Activated naive CD4-positive, alpha-beta T cell treated with anti-CD3 and anti-CD28 coated beads, Interleukin-2, amount 10 ng/mL, durations not matched to agents 7 days and 5 days (primary cell): ENCODE measurements around the gene GCH1.
A peak's percentile ranks its signal among the peaks of the same experiment; 100 is the strongest.
"Not testable (repeated sequence)": the region's sequence is repeated elsewhere in the genome, so short reads cannot be mapped to it uniquely, and the experiment has no call there.

Source experiments
- CTCF ChIA-PET: fragments of 350-600 bp; sonication (Branson Sonifier 250); formaldehyde crosslinking; loops from one replicate; lab custom pipeline; 2021; ENCODE audit warnings: antibody characterized with exemption; lab: Charles Lee
- DNase-seq: peaks from one replicate; pipeline ENCODE4 v3.0.0-alpha.2; 2020
- H3K27ac Mint-ChIP-seq: one replicate; pipeline ENCODE4 v1.8.0; 2021; ENCODE audit warnings: mild to moderate bottlenecking, moderate library complexity, mixed read lengths
- H3K27me3 Mint-ChIP-seq: one replicate; pipeline ENCODE4 v1.8.0; 2021; ENCODE audit warnings: mild to moderate bottlenecking, mixed read lengths
- H3K36me3 Mint-ChIP-seq: one replicate; pipeline ENCODE4 v1.8.0; 2021; ENCODE audit warnings: mixed read lengths
- H3K4me1 Mint-ChIP-seq: one replicate; pipeline ENCODE4 v1.8.0; 2021; ENCODE audit warnings: mixed read lengths
- H3K4me3 Mint-ChIP-seq: one replicate; pipeline ENCODE4 v1.8.0; 2021; ENCODE audit warnings: mild to moderate bottlenecking, moderate library complexity, mixed read lengths
- H3K9me3 Mint-ChIP-seq: one replicate; pipeline ENCODE4 v1.8.0; 2021; ENCODE audit warnings: mixed read lengths

GCH1 gene

DNA sequence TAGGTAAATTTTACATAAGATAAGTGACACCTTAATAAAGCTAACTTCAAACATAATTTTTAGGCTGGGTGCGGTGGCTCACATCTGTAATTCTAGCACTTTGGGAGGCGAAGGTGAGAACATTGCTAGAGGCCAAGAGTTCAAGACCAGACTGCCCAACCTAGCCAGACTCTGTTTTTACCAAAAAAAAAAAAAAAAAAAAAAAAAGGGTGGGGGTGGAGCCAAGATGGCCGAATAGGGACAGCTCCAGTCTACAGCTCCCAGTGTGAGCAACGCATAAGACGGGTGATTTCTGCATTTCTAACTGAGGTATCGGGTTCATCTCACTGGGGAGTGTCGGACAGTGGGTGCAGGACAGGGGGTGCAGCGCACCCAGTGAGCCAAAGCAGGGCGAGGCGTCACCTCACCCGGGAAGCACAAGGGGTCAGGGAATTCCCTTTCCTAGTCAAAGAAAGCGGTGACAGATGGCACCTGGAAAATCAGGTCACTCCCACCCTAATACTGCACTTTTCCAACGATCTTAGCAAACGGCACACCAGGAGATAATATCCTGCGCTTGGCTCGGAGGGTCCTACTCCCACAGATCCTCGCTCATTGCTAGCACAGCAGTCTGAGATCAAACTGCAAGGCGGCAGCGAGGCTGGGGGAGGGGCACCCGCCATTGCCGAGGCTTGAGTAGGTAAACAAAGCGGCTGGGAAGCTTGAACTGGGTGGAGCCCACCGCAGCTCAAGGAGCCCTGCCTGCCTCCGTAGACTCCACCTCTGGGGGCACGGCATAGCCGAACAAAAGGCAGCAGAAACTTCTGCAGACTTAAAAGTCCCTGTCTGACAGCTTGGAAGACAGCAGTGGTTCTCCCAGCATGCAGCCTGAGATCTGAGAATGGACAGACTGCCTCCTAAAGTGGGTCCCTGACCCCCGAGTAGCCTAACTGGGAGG is 32.2 kb downstream of the GCH1 start:
- DNase-seq, result peak; percentile 61
- Mint-ChIP-seq H3K36me3 (peaks cover 15% of the 10 kb centered on the region), H3K4me1 (peaks cover 29% of the 10 kb centered on the region), H3K27ac (peak overlapping the region; percentile 74), H3K4me3 (peak overlapping the region; percentile 57)
- CTCF ChIA-PET, H3K9me3 Mint-ChIP-seq, H3K27me3 Mint-ChIP-seq: not testable (repeated sequence)

DNA sequence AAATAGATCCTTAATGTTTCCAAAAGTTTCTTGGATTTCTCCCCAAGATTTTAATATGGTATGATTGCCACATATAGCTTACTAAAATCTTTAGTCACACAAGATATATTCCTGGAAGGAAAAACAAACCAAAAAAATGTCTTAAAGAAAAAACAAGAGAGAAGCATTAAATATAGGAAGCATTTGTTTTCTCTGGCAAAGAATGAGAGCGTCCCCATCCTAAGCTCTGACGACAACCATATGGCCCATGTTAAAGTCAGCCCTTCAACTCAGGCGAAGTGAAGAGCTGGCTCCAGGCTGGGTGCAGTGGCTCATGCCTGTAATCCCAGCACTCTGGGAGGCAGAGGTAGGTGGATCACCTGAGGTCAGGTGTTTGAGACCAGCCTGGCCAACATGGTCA is 35.6 kb downstream of the GCH1 start:
- Mint-ChIP-seq H3K27ac (no peak overlapping the region), H3K36me3 (peaks cover 11% of the 10 kb centered on the region), H3K4me3 (no peak overlapping the region), H3K9me3 (no peaks in the 10 kb centered on the region), H3K27me3 (no peaks in the 10 kb centered on the region), H3K4me1 (peaks cover 32% of the 10 kb centered on the region)
- CTCF ChIA-PET, result interaction anchor here (1.1 to 1.6 kb wide), 2 partner anchors 9 to 14 kb away, joined by 3 to 4 read pairs; no protein-coding TSS in a partner anchor
- no peak for DNase-seq

- H3K27ac Mint-ChIP-seq, result no peak overlapping the region
- no peaks in the 10 kb centered on the region for H3K27me3 Mint-ChIP-seq
- no peak for DNase-seq
- H3K4me1 Mint-ChIP-seq, result peaks cover 30% of the 10 kb centered on the region
- CTCF ChIA-PET, result interaction anchor here (1.1 to 1.6 kb wide), 2 partner anchors 9 to 14 kb away, joined by 3 to 4 read pairs; no protein-coding TSS in a partner anchor
- no peak overlapping the region for H3K4me3 Mint-ChIP-seq
- no peaks in the 10 kb centered on the region for H3K9me3 Mint-ChIP-seq
- peaks cover 11% of the 10 kb centered on the region for H3K36me3 Mint-ChIP-seq
Measured at GRCh38 chr14:54866588-54866987, 36.0 kb downstream of the GCH1 start.

DNA sequence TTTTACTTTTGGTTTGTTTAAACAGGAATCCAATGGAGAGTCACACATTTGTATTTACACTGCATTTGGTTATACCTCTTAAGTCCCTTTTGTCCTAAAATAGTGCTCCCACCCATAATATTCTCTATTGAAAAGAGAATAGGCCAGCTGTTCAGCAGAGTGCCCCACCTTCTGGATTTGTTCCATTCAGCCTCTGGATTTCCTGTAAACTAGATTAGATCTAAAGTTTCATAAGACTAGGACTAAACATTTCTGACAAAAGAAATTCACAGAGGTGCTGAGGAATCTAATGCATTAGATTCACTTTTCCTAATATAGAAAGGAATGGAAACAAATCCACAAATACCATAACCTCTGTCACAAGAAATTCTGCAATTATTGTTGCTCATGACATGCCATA is 38.1 kb downstream of the GCH1 start:
- Mint-ChIP-seq H3K4me3 (no peak overlapping the region), H3K9me3 (no peaks in the 10 kb centered on the region), H3K36me3 (peaks cover 15% of the 10 kb centered on the region), H3K27me3 (no peaks in the 10 kb centered on the region), H3K27ac (no peak overlapping the region), H3K4me1 (peaks cover 13% of the 10 kb centered on the region)
- no peak for DNase-seq
- CTCF ChIA-PET, result no interaction called here

DNA sequence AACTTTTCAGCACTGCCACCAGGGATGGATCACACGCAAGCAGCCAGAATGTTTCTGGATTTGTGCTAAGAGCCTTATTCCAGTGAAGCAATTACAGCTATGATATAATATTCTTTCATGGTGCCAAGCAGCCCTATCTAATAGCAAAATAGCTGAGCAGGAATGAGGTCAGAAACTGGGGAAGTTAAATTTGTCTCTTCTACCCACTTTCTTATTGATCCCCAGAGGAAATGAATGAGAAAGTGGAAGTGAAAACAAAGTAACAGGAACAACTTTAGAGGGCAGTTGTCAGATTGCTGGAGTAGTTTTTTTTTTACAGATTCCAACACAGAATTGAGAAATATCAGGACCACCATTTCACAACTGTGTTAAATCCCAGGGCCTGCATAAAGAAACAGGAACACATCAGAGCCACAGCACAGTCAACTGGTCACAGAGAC is 44.8 kb downstream of the GCH1 start:
- H3K36me3 Mint-ChIP-seq, result peaks cover 39% of the 10 kb centered on the region
- CTCF ChIA-PET, result interaction anchor here (1.3 kb wide), 1 partner anchor 9 kb away, joined by 4 read pairs; no protein-coding TSS in a partner anchor
- peak overlapping the region; percentile 42 for H3K27ac Mint-ChIP-seq
- H3K4me1 Mint-ChIP-seq, result peaks cover 32% of the 10 kb centered on the region
- H3K4me3 Mint-ChIP-seq, result no peak overlapping the region
- DNase-seq, result no peak
- H3K27me3 Mint-ChIP-seq, result no peaks in the 10 kb centered on the region
- no peaks in the 10 kb centered on the region for H3K9me3 Mint-ChIP-seq

DNA sequence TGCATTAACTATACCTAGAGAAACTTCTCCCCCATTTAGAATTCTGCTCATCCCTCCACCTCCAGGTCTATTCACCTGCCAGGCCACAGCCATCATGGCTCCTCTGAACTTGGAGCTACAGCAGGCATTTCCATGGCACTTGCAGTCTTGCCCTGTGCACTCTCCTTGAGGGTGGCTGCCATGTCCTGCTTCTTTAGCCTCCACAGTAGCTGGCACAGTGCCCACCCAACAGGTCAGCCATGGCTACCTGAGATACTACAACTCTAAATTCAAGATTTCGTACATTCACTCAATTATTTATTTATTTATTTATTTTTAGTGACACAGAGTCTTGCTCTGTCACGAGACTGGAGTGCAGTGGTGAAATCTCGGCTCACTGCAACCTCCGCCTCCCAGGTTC is 46.5 kb downstream of the GCH1 start:
- Mint-ChIP-seq H3K27me3 (no peaks in the 10 kb centered on the region), H3K36me3 (peaks cover 41% of the 10 kb centered on the region), H3K4me3 (no peak overlapping the region), H3K4me1 (peaks cover 28% of the 10 kb centered on the region), H3K27ac (no peak overlapping the region), H3K9me3 (no peaks in the 10 kb centered on the region)
- CTCF ChIA-PET, result no interaction called here
- DNase-seq, result no peak

DNA sequence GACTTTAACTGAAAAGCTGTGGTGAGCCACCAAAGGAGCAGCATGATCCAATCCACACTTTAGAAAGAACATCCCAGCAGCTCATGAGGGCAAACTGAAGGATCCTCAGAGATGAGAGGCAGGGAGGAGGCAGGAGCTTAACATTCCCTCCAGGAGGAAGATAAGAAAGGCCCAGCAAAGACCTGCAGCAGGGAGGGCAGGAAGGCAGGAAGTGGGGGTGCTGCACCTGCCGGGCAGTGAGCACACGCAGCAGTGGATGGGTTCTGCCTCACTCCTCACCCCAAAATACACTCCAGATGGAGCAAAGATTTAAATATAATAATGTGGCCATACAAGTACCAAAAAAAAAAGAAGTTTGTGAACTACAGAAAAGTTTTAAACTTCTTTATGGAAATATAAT is 48.4 kb downstream of the GCH1 start:
- peaks cover 28% of the 10 kb centered on the region for H3K4me1 Mint-ChIP-seq
- H3K27ac Mint-ChIP-seq, result peak overlapping the region; percentile 33
- H3K9me3 Mint-ChIP-seq, result no peaks in the 10 kb centered on the region
- H3K27me3 Mint-ChIP-seq, result no peaks in the 10 kb centered on the region
- peaks cover 39% of the 10 kb centered on the region for H3K36me3 Mint-ChIP-seq
- no peak overlapping the region for H3K4me3 Mint-ChIP-seq
- CTCF ChIA-PET, result interaction anchor here (1.2 kb wide), 1 partner anchor 48 kb away, joined by 6 read pairs; no protein-coding TSS in a partner anchor
- DNase-seq, result no peak

- no peak for DNase-seq
- Mint-ChIP-seq H3K4me1 (peaks cover 22% of the 10 kb centered on the region), H3K4me3 (no peak overlapping the region), H3K9me3 (no peaks in the 10 kb centered on the region), H3K27me3 (no peaks in the 10 kb centered on the region), H3K36me3 (peaks cover 33% of the 10 kb centered on the region), H3K27ac (no peak overlapping the region)
- CTCF ChIA-PET, result no interaction called here
Measured at GRCh38 chr14:54853339-54853738, 49.3 kb downstream of the GCH1 start.

GRCh38 chr14:54852215-54852614 is 50.4 kb downstream of the GCH1 start:
- CTCF ChIA-PET, result no interaction called here
- H3K27ac Mint-ChIP-seq, result no peak overlapping the region
- H3K27me3 Mint-ChIP-seq, result no peaks in the 10 kb centered on the region
- peaks cover 27% of the 10 kb centered on the region for H3K36me3 Mint-ChIP-seq
- H3K4me3 Mint-ChIP-seq, result no peak overlapping the region
- peaks cover 11% of the 10 kb centered on the region for H3K4me1 Mint-ChIP-seq
- H3K9me3 Mint-ChIP-seq, result no peaks in the 10 kb centered on the region
- no peak for DNase-seq

- Mint-ChIP-seq H3K27me3 (no peaks in the 10 kb centered on the region), H3K27ac (no peak overlapping the region), H3K4me3 (no peak overlapping the region), H3K4me1 (peaks cover under 1% of the 10 kb centered on the region), H3K36me3 (peaks cover 29% of the 10 kb centered on the region), H3K9me3 (no peaks in the 10 kb centered on the region)
- CTCF ChIA-PET, result interaction anchor here (1.0 kb wide), 1 partner anchor 31 kb away, joined by 4 read pairs; no protein-coding TSS in a partner anchor
- DNase-seq, result no peak
Measured at GRCh38 chr14:54848910-54849309, 53.7 kb downstream of the GCH1 start.

DNA sequence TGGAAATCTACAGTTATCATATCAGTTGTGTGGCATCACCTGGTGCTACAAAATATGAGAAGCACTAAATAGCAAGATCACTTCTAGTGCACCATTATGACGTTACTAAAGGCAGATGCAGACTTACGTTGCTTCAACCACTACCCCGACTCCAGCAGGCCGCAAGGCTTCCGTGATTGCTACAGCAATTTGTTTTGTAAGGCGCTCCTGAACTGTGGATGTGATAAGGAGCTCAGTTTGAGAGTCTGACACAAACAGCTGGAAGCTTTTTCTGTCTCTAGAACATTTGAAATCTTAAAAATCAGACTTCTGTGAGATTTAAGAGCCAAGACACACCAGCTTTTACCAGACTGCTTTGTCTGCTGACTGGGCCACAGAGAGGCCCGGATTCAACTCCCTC is 57.0 kb downstream of the GCH1 start:
- Mint-ChIP-seq H3K36me3 (peaks cover 35% of the 10 kb centered on the region), H3K9me3 (no peaks in the 10 kb centered on the region), H3K27me3 (no peaks in the 10 kb centered on the region), H3K27ac (no peak overlapping the region), H3K4me1 (no peaks in the 10 kb centered on the region), H3K4me3 (no peak overlapping the region)
- DNase-seq, result no peak
- CTCF ChIA-PET, result no interaction called here

- H3K27ac Mint-ChIP-seq, result peak overlapping the region; percentile 64
- H3K27me3 Mint-ChIP-seq, result no peaks in the 10 kb centered on the region
- no peak for DNase-seq
- H3K36me3 Mint-ChIP-seq, result peaks cover 41% of the 10 kb centered on the region
- no peaks in the 10 kb centered on the region for H3K9me3 Mint-ChIP-seq
- H3K4me3 Mint-ChIP-seq, result no peak overlapping the region
- H3K4me1 Mint-ChIP-seq, result no peaks in the 10 kb centered on the region
- CTCF ChIA-PET, result interaction anchor here (0.7 kb wide), 1 partner anchor 68 kb away, joined by 3 read pairs; no protein-coding TSS in a partner anchor
Measured at GRCh38 chr14:54844479-54844878, 58.1 kb downstream of the GCH1 start.

DNA sequence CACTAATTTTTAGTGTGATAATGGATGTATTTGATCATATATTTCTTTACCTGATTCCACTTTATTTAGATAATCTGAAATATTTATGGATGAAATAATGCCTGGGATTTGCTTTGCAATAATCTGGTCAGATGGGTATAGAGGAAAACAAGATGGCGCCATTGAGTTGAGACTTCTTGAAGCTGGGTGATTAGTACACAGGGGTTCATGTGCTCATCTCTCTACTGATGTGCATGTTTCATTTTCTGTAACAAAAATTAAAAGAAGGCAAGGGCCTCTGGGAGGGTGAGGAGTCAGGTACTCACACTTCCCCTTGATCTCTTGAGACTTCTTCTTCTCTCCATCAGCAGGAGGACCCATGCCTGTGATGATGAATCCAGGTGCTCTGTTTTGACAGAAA is 61.8 kb downstream of the GCH1 start:
- no peak overlapping the region for H3K4me3 Mint-ChIP-seq
- H3K27ac Mint-ChIP-seq, result no peak overlapping the region
- no peaks in the 10 kb centered on the region for H3K9me3 Mint-ChIP-seq
- DNase-seq, result no peak
- H3K4me1 Mint-ChIP-seq, result no peaks in the 10 kb centered on the region
- no peaks in the 10 kb centered on the region for H3K27me3 Mint-ChIP-seq
- H3K36me3 Mint-ChIP-seq, result peaks cover 51% of the 10 kb centered on the region
- CTCF ChIA-PET, result no interaction called here

GRCh38 chr14:54840336-54840735 is 62.3 kb downstream of the GCH1 start:
- Mint-ChIP-seq H3K4me1 (no peaks in the 10 kb centered on the region), H3K9me3 (no peaks in the 10 kb centered on the region), H3K4me3 (no peak overlapping the region), H3K36me3 (peaks cover 49% of the 10 kb centered on the region), H3K27ac (no peak overlapping the region), H3K27me3 (no peaks in the 10 kb centered on the region)
- CTCF ChIA-PET, result no interaction called here
- DNase-seq, result no peak

DNA sequence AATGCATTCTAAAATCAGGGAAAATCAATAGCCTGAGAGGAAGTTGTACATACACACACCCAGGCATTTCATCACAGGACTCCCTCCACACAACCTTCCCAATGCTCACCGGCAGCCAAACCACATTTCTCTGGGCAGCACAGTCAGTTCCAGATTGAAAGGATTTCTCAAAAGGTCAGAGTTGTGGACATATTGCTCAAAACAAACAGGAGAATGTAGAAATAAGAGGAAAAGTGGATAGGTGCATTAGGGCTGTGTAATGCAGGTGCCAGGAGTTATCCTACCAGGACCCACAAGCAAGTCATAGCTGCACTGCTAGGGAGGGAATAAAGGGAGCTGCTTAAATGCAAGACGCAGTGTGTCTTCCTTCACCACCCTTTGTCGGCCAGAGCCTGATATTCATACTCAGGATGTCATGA is 62.9 kb downstream of the GCH1 start:
- CTCF ChIA-PET, result no interaction called here
- Mint-ChIP-seq H3K4me3 (no peak overlapping the region), H3K4me1 (no peaks in the 10 kb centered on the region), H3K9me3 (no peaks in the 10 kb centered on the region), H3K27ac (no peak overlapping the region), H3K36me3 (peaks cover 50% of the 10 kb centered on the region), H3K27me3 (no peaks in the 10 kb centered on the region)
- DNase-seq, result no peak
